PC-3 (cell line): ENCODE data around the gene EPM2A.

ENCODE experiments used
- CTCF ChIP-seq: fragments of 300-600 bp; sonication (generic); conservative IDR thresholded peaks from 2 replicates; pipeline ENCODE4 v1.5.1; 2017; ENCODE audit warnings: antibody characterized with exemption, low read depth, mild to moderate bottlenecking, low read length
- EZH2 ChIP-seq: fragments of 300-600 bp; sonication (generic); IDR thresholded peaks from one replicate; pipeline ENCODE4 v1.6.1; 2017; ENCODE audit warnings: antibody characterized with exemption, mild to moderate bottlenecking, low read length; ENCODE audit not compliant: unreplicated experiment

- TF ChIP-seq CTCF (no peak), EZH2 (no peak)
These were observed 2.1 kb downstream of the EPM2A start for GRCh38 chr6:145733207-145733606.
